GM13977 (cell line): ENCODE data around the gene TRIM26.

Experiments
- DNase-seq: peaks from one replicate; pipeline ENCODE4 v3.0.0; 2012; ENCODE audit warnings: low spot score
- CTCF ChIP-seq: IDR thresholded peaks from 2 replicates; pipeline ENCODE4 v1.5.1; 2012; ENCODE audit warnings: mild to moderate bottlenecking, control low read depth; ENCODE audit not compliant: insufficient read depth; ENCODE audit errors: extremely low read depth, missing control alignments
- in situ Hi-C: fragments of 300-500 bp; cut with MboI; formaldehyde crosslinking; loops from one replicate; pipeline ENCODE4 v1.12.0; 2022; ENCODE audit warnings: low sequenced_read_pairs, low pct_unique_long_range_greater_than_20kb, mixed read lengths, inconsistent platforms; ENCODE audit not compliant: unreplicated experiment

Gene TRIM26

GRCh38 chr6:30185846-30186484 is 27.2 kb downstream of the TRIM26 start:
- in situ Hi-C loops, result no loop called here
- no peak for TF ChIP-seq CTCF
- no peak for DNase-seq

GRCh38 chr6:30184417-30185031 is 28.7 kb downstream of the TRIM26 start:
- no peak for DNase-seq
- no peak for TF ChIP-seq CTCF
- in situ Hi-C loops, result no loop called here

GRCh38 chr6:30180145-30180544 is 33.1 kb downstream of the TRIM26 start:
- in situ Hi-C loops, result no loop called here
- no peak for DNase-seq
- TF ChIP-seq CTCF, result no peak

GRCh38 chr6:30178837-30179236 is 34.4 kb downstream of the TRIM26 start:
- TF ChIP-seq CTCF, result no peak
- in situ Hi-C loops, result loop anchor here (5.0 kb wide), 1 partner anchor 82 kb away; no protein-coding TSS in a partner anchor
- no peak for DNase-seq

GRCh38 chr6:30175765-30176164 is 37.4 kb downstream of the TRIM26 start:
- no peak for DNase-seq
- in situ Hi-C loops, result loop anchor here (5.0 kb wide), 1 partner anchor 78 kb away; no protein-coding TSS in a partner anchor
- no peak for TF ChIP-seq CTCF

GRCh38 chr6:30172681-30173080 is 40.5 kb downstream of the TRIM26 start:
- no peak for DNase-seq
- in situ Hi-C loops, result no loop called here
- TF ChIP-seq CTCF, result no peak
